NCI-H524 treated with DMSO at 0.1 percent for 48 hours (cell line): ENCODE measurements around the gene CACNA1S.

Experiments
- DNase-seq: peaks from one replicate; lab custom pipeline; 2025; lab: John Stamatoyannopoulos, UW

The CACNA1S gene

DNA sequence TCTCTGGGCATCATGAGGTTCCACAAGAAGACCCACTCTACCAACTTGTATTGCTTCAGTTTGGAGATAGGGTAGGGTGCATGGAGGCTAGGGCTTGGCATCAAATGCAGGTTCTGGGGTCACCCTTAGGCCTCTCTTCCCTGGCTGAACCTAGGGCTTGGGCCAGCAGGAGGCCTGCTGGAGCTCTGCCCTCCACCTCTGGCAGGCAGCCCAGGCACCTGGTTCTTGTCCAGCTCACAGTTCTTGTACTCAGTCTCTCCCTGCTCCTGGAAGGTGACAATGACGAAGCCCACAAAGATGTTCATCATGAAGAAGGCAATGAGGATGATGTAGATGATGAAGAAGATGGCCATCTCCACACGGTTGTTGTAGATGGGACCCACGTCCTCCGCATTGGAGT, 51.2 kb downstream of the CACNA1S start:
- DNase-seq: no peak

DNA sequence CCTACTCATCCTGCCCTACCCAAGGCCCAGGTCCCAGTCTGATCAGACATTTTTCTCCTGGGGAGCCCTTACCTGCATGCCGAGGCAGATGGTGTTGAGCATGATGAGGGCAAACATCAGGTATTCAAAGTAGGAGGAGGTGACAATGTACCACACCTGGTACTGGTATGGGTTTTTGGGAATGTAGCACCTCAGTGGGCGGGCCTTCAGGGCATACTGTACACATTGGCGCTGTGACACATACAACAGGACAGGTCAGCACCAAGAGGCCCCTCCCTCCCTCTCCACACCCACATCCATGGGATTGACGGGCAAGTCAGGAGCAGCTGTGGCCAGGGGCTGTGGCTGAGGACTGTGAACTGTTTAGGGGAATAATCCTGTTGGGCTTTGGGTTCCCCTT, 51.6 kb downstream of the CACNA1S start:
- no peak for DNase-seq

DNA sequence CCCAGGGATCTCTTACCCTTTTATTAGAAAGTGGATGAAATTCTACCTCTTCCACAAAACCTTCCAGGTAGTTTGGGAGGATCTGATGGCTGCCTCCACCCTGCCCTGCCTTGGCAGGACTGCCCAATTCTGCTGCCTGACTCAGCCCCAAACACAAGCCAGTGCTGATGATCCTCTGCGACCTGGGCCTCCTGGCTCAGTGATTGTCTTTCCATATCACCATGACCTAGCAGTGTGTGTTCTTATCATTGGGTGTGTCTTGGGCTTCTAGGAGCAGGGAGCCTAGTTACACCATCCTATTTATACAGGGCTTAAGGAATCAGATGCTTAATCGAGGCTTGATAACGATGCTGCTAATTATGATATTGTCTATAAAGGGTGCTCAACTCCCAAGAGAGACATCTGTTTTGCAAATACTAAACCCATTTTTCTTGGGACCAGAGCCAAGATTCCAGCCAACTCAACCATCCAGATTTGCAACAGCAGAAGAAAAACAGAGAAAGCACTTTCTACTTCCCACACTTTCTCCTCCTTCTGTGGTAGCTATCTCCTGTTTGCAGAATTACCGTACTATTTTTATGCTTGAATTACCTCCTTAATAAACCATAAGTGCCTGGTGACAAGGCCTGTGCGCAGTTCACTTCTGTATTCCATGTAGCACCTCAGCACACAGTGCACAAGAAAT, 52.2 kb downstream of the CACNA1S start:
- DNase-seq: peak; percentile 7

DNA sequence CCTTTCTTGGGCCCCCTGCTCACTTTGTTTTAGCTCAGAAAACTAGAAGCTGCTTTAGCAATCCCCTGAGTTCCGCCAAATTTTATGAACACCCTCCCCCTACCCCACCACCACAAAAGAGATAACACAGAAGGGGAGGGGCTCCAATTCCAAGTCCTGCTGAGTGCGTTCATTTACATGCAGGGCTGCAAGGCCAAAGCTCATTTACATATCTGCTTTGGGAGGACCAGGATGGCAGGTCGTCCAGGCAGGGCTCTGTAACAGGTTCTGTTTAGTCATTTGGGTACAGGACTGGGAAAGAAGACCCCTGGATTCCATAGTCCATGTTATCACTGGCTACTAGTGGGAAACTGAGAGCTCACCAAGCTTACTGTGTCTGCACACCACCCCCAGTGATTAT, 52.8 kb downstream of the CACNA1S start:
- DNase-seq: no peak

GRCh38 chr1:201054091-201054543, 58.1 kb downstream of the CACNA1S start:
- DNase-seq: no peak

- no peak for DNase-seq
Measured at GRCh38 chr1:201053155-201053860, 58.9 kb downstream of the CACNA1S start.

DNA sequence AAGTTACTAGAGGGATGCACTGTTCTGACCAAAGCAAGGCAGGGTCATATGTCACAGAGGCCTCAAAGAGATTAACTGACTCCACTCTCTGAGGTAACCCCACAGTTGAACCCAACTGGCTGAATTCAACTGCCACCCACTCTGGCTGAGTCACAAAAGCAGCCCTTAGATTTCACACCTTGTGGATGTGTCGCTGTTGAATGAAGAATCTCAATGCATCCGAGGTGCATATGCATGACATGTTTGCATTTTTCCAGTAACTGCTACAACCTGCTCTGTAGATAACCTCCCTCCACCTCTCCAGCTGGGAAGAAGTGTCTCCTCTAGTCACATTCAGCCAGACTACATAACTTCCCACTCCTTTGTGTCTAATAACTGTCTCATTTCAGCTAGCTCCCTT, 60.8 kb downstream of the CACNA1S start:
- no peak for DNase-seq

- DNase-seq: no peak
Measured at GRCh38 chr1:201050515-201051277, 61.5 kb downstream of the CACNA1S start.

DNA sequence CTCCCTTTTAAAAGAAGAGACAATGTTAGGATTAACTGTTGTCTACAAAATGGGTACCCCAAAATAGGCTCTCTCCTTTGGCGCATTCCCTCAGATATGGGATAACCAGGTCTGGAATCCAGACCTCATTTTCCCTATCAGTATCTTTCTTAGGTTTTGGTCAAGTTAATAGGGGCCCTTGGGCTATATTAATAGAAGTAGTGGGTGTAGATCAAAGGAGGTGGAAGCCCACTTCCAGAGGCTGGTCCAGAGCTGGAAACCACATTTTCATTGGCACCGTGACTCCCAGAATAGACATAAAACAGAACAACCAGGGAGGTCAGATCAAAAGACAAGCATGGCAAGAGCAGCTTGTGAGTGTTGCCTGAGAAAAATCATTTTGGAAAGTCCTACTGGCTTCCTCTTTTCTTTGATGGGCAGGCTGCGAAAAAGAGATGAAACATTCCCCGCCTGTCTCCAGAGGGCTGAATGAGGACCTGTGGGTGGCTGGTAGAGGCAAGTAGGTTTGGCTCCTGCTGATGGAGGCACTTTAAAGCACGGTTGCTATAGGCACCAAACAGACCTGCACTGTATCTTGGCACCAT, 62.9 kb downstream of the CACNA1S start:
- no peak for DNase-seq

- DNase-seq: no peak
Measured at GRCh38 chr1:201048521-201048920, 63.7 kb downstream of the CACNA1S start.

- no peak for DNase-seq
Measured at GRCh38 chr1:201044119-201044518, 68.1 kb downstream of the CACNA1S start.

- DNase-seq: no peak
Measured at GRCh38 chr1:201042779-201043461, 69.3 kb downstream of the CACNA1S start.

DNA sequence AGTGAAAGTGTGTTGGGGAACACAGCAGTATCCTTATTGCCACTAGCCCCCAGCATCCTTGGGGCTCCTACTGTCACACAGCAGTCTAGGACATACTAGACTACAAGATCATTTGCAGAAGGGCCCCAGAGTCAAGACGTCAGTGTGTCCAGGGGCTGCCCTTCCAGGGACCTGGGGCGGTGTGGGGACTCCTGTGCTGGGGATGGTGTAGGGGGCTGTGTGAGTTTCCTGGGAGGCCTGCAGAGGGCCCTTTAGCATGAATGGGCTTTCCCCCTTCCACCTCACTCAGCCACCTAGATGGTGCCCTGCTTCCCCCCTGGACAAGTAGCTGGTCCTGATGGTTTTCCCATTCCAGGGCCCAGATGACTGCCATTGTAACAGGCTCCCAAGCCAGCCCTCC, 71.2 kb downstream of the CACNA1S start:
- DNase-seq: no peak

GRCh38 chr1:201039876-201040275, 72.3 kb downstream of the CACNA1S start:
- no peak for DNase-seq

DNA sequence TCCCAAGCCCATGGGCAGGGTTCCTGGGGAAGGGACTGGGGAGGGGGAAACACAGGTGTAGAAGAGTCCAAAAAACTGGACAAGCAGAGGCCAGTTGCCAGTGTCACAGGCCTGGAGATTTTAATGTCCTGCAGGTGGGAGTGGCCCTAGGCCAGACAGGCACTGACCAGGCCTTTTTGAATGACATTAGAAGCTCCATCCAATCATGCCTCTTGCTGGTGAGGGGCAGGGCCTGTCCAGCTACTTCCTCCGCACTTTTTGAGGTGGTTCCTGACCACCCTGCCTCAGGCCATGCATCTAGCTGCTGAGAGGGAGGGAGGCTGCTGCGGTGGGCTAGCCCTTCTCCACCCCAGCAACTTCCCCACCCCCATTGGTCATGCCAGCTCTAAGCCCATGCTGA, 72.8 kb downstream of the CACNA1S start:
- DNase-seq: no peak

DNA sequence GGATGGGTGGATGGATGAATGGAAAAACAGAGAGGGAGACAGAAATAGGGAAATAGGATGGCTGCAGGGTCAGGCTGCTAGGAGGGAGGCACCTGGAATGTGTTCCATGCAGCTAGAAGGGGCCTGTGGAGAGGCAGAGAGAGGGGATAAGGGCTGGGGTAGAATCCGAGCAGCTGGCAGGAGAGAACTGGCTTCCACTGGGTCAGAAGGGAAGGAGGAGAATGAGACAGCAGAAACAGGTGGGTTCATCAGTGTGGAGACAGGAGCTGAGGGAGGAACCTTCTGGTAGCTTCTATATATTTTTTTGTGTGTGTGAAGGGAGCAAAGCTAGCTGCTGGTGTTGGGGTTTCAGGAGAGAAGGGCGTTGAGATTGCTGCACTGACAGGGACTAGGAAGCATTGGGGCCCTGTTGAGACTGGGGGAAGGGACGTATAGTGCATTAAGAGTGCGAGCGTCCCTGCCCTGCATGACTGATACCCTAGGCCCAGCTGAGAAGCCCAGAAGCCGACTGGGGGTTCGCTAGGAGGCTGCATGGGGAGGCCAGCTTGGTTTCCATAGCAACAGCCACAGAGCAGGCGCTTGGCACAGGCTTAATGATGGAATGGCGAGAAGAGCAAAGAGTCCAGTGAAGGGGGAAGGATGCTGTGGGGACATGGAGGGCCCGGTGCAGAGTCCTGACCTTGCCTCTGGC, 73.9 kb downstream of the CACNA1S start:
- DNase-seq: no peak

- DNase-seq: no peak
Measured at GRCh38 chr1:201036188-201036842, 75.9 kb downstream of the CACNA1S start.

DNA sequence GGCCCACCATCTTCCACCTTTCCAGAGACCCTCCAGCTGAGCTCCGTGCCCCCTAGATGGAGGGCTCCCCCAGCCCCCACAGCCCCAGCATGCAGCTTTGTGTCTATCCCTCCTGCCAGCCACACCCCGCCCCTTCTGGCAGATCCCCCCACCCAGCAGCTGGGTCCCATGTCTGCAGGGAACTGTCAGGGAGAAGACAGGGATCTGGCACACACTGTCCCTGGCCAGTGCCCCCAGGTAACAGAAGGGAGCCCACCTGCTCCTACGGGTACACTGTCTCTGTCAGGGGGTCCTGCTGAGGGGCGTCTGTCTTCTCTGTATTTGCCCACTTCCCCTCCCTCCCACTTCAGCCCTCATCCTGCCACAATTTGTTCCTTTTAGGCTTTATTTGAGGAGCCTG, 77.6 kb downstream of the CACNA1S start:
- no peak for DNase-seq

DNA sequence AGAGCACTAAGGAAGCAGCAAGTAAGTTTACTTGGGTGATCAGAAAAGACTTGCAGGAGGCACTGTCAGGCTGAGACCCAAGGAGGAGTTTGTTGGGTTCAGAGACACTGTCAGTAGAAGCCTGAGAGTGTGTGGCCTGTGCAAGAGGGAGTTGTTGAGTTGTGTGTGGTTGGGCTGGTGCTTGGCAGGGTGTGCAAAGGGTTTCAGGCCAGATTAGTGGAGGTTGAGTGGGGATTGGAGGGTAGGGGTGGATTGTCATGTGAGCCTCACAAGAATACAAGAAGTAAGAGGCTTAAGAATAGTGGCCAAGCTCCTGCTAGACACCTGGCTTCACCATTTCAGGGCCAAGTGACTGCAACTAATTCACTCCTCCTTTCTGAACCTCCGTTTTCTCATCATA, 79.8 kb downstream of the CACNA1S start:
- DNase-seq: no peak

- no peak for DNase-seq
Measured at GRCh38 chr1:201028461-201028889, 83.8 kb downstream of the CACNA1S start.

DNA sequence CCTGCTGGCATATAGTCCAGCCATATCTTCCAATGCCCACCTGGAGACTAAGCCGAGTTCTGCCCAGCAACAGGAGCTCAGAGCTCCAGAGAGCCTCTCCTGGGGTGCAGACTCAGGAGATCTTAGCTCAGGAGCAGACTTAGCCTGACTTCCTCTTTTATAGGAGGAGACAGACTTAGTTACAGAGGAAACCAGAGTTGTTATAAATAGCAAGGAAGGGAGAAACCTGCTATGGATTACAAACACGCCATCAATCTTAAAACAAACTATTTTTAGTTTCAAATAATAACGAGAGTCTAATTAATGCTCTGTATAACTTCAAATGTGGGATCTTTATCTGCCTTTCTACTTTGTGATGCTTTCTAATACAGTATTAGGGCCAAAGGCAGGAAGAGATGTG, 85.4 kb downstream of the CACNA1S start:
- DNase-seq: no peak
